ENCODE results near the gene KLHDC3.

DNA sequence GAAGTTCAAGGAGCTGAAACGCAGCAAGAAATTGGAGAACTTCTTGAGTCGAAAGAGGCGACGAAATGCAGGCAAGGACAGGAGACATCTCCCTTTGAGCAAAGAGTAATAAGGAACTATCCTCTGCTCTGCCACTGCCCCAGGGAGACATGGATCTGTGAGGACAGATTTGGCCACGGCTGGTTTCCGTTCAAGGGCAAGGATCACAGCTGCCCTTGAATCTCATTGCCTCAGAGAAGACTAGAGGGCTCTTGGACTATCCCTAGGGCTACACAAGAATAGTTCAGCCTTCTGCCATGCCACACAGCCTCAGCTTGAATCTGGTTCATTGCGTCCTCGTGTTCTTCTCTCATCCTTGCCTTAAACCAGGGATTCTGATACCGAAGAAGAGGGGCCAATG is 15.1 kb downstream of the KLHDC3 start:
- TF ChIP-seq, protein P1, sequence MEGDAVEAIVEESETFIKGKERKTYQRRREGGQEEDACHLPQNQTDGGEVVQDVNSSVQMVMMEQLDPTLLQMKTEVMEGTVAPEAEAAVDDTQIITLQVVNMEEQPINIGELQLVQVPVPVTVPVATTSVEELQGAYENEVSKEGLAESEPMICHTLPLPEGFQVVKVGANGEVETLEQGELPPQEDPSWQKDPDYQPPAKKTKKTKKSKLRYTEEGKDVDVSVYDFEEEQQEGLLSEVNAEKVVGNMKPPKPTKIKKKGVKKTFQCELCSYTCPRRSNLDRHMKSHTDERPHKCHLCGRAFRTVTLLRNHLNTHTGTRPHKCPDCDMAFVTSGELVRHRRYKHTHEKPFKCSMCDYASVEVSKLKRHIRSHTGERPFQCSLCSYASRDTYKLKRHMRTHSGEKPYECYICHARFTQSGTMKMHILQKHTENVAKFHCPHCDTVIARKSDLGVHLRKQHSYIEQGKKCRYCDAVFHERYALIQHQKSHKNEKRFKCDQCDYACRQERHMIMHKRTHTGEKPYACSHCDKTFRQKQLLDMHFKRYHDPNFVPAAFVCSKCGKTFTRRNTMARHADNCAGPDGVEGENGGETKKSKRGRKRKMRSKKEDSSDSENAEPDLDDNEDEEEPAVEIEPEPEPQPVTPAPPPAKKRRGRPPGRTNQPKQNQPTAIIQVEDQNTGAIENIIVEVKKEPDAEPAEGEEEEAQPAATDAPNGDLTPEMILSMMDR (IDR thresholded peaks at IDR 0.05): no peak
- TF ChIP-seq POLR2AphosphoS5 (IDR thresholded peaks at IDR 0.05; ENCODE audit: insufficient read depth in 1 of 2, low read depth in 1 of 2): no peak

All from vagina (tissue), 2 donors.